Activated CD8-positive, alpha-beta memory T cell treated with anti-CD3 and anti-CD28 coated beads, Interleukin-2, amount 50 U/mL, for 24 hours (primary cell): ENCODE data around the gene ITIH5.
"Not testable (repeated sequence)": the region's sequence is repeated elsewhere in the genome, so short reads cannot be mapped to it uniquely, and the experiment has no call there.

Source experiments
- DNase-seq: peaks from one replicate; pipeline ENCODE4 v3.0.0-alpha.2; 2020; ENCODE audit errors: extremely low read depth

The ITIH5 gene

GRCh38 chr10:7666253-7667023, at the start of gene ITIH5:
Gene ITIH5, minus strand, starts transcription at chr10:7666966. Its CDS starts 74 bp downstream, at chr10:7666892.
- no peak for DNase-seq

GRCh38 chr10:7715515-7715914, 48.7 kb upstream of the ITIH5 start:
- no peak for DNase-seq

- DNase-seq: not testable (repeated sequence)
These were observed 44.3 kb upstream of the ITIH5 start for GRCh38 chr10:7711075-7711474.

- no peak for DNase-seq
These were observed 43.7 kb upstream of the ITIH5 start for GRCh38 chr10:7710446-7710845.

- DNase-seq: no peak
These were observed 42.1 kb upstream of the ITIH5 start for GRCh38 chr10:7708832-7709231.

- no peak for DNase-seq
These were observed 41.3 kb upstream of the ITIH5 start for GRCh38 chr10:7707858-7708622.

- DNase-seq: no peak
These were observed 40.3 kb upstream of the ITIH5 start for GRCh38 chr10:7707102-7707501.

GRCh38 chr10:7706534-7707073, 39.8 kb upstream of the ITIH5 start:
- DNase-seq: no peak

GRCh38 chr10:7705341-7705740, 38.6 kb upstream of the ITIH5 start:
- DNase-seq: no peak

GRCh38 chr10:7704071-7705016, 37.6 kb upstream of the ITIH5 start:
- DNase-seq: no peak

GRCh38 chr10:7703140-7703539, 36.4 kb upstream of the ITIH5 start, which contains the start of gene ITIH2:
Gene ITIH2, plus strand, starts transcription at chr10:7703316. Its CDS starts 119 bp downstream, at chr10:7703435.
- no peak for DNase-seq

GRCh38 chr10:7702288-7702812, 35.6 kb upstream of the ITIH5 start:
- DNase-seq: no peak

GRCh38 chr10:7701158-7701742, 34.5 kb upstream of the ITIH5 start:
- no peak for DNase-seq

- no peak for DNase-seq
These were observed 33.9 kb upstream of the ITIH5 start for GRCh38 chr10:7700577-7701125.

GRCh38 chr10:7697426-7697825, 30.7 kb upstream of the ITIH5 start:
- DNase-seq: no peak

- DNase-seq: no peak
These were observed 29.8 kb upstream of the ITIH5 start for GRCh38 chr10:7696545-7696944.

- not testable (repeated sequence) for DNase-seq
These were observed 26.4 kb upstream of the ITIH5 start for GRCh38 chr10:7693194-7693593.

- DNase-seq: not testable (repeated sequence)
These were observed 25.6 kb upstream of the ITIH5 start for GRCh38 chr10:7692368-7692767.

GRCh38 chr10:7690885-7691597, 24.3 kb upstream of the ITIH5 start:
- DNase-seq: not testable (repeated sequence)

GRCh38 chr10:7689591-7689990, 22.8 kb upstream of the ITIH5 start:
- DNase-seq: no peak
